Measurements from ENCODE around the gene SEC23A.

The SEC23A gene

GRCh38 chr14:38982837-38983236, 120.2 kb downstream of the SEC23A start:
- no peak for DNase-seq

GRCh38 chr14:38982278-38982677, 120.8 kb downstream of the SEC23A start:
- DNase-seq = no peak
